Thymus (tissue), 11 donors: ENCODE measurements around the gene SCAF8. TPM values are rescaled to one million over a fixed set of nuclear protein-coding genes. Genes with fewer than 3 reads are reported as not detected.
"Not testable (repeated sequence)": the region's sequence is repeated elsewhere in the genome, so short reads cannot be mapped to it uniquely, and the experiment has no call there.

Experiments
- DNase-seq, 9 donors: peaks; one replicate each; pipeline ENCODE4 v3.0.0-alpha.2; 2013; ENCODE audit warnings: low spot score in 9 of 9, low read depth in 6 of 9, missing footprints in 1 of 9
- H3K27ac ChIP-seq, 2 donors: one replicate each; pipeline ENCODE4 v1.5.1; 2013; ENCODE audit warnings: control low read depth in 1 of 2, low read depth in 1 of 2, low read length in 1 of 2, mild to moderate bottlenecking in 1 of 2, moderate library complexity in 1 of 2
- H3K27me3 ChIP-seq, 2 donors: one replicate each; pipeline ENCODE4 v1.5.1; 2013; ENCODE audit warnings: low read length in 1 of 2; ENCODE audit not compliant: control insufficient read depth in 2 of 2, insufficient read depth in 1 of 2
- H3K36me3 ChIP-seq, 2 donors: one replicate each; pipeline ENCODE4 v1.5.1; 2013; ENCODE audit warnings: low read length in 1 of 2, mild to moderate bottlenecking in 1 of 2, moderate library complexity in 1 of 2; ENCODE audit not compliant: control insufficient read depth in 2 of 2, insufficient read depth in 2 of 2
- H3K4me1 ChIP-seq, 2 donors: one replicate each; pipeline ENCODE4 v1.5.1; 2013; ENCODE audit warnings: low read length in 2 of 2; ENCODE audit not compliant: control insufficient read depth in 2 of 2, insufficient read depth in 2 of 2
- H3K4me3 ChIP-seq, 2 donors: one replicate each; pipeline ENCODE4 v1.5.1; 2013; ENCODE audit warnings: low read length in 2 of 2, control low read depth in 1 of 2, mild to moderate bottlenecking in 1 of 2
- H3K9me3 ChIP-seq, 2 donors: one replicate each; pipeline ENCODE4 v1.5.1; 2013; ENCODE audit warnings: low read length in 1 of 2, mild to moderate bottlenecking in 1 of 2; ENCODE audit not compliant: control insufficient read depth in 2 of 2, insufficient read depth in 1 of 2
- WGBS: extraction: QIAGEN DNeasy Blood & Tissue Kit; methylation state at CpG from one replicate; pipeline ENCODE4 v1.1.7; 2013; 5-methylcytosine and 5-hydroxymethylcytosine counted together
- polyA plus RNA-seq: library from polyadenylated mRNA; stranded (reverse); fragments of 200-250 nt; gene quantifications from one replicate; pipeline ENCODE4 v1.2.3, GENCODE V29; 2013
- total RNA-seq: library from RNA; stranded (reverse); fragments of 120-200 nt; gene quantifications from one replicate; pipeline ENCODE4 v1.2.4, GENCODE V29; 2013
- donor health status: healthy.

SCAF8 gene
- total and polyA plus RNA-seq, 2 donors = 20.8 to 26.4 TPM

- DNase-seq, H3K9me3 ChIP-seq, H3K27me3 ChIP-seq, H3K27ac ChIP-seq, H3K4me3 ChIP-seq, H3K4me1 ChIP-seq: not testable (repeated sequence)
- H3K36me3 ChIP-seq = peaks cover 41 to 92% of the 10 kb centered on the region in 2 donors
- over 99% methylated on average over 3 of the region's 3 CpGs for WGBS
Measured at GRCh38 chr6:154811663-154812062, 78.4 kb downstream of the SCAF8 start.

- Histone ChIP-seq H3K27me3 (no peaks in the 10 kb centered on the region), H3K27ac (no peak overlapping the region), H3K4me1 (no peaks in the 10 kb centered on the region), H3K36me3 (peaks cover 48 to 89% of the 10 kb centered on the region in 2 donors), H3K4me3 (no peak overlapping the region), H3K9me3 (no peaks in the 10 kb centered on the region)
- 96% methylated on average over 7 of the region's 7 CpGs for WGBS
- DNase-seq = no peak
Measured at GRCh38 chr6:154814063-154814462, 80.8 kb downstream of the SCAF8 start.

- Histone ChIP-seq H3K27me3 (no peaks in the 10 kb centered on the region), H3K4me3 (no peak overlapping the region), H3K36me3 (peaks cover 54 to 85% of the 10 kb centered on the region in 2 donors), H3K27ac (no peak overlapping the region), H3K4me1 (no peaks in the 10 kb centered on the region), H3K9me3 (no peaks in the 10 kb centered on the region)
- 88% methylated on average over 5 of the region's 5 CpGs for WGBS
- DNase-seq = no peak
Measured at GRCh38 chr6:154815938-154816820, 83.0 kb downstream of the SCAF8 start.

DNA sequence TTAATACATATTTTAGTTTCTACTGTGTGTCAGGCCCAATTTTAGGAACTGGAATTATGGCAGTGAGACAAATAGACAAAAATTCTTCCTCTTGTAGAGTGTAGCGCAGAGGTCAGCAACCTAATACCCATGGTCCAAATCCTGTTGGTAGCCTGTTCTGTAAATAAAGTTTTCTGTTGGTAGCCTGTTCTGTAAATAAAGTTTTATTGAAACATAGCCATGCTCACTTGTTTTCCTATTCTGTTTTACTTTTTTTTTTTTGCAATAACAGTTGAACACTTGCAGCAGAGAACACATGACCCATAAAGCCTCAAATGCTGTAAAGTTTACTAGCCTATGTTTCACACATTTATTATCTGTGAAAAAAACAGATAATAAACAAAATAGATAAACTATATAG is 87.9 kb downstream of the SCAF8 start:
- Histone ChIP-seq H3K27me3 (no peaks in the 10 kb centered on the region), H3K36me3 (peaks cover 24 to 80% of the 10 kb centered on the region in 2 donors), H3K27ac (no peak overlapping the region), H3K9me3 (no peaks in the 10 kb centered on the region), H3K4me1 (no peaks in the 10 kb centered on the region), H3K4me3 (no peak overlapping the region)
- no peak for DNase-seq
- WGBS = 100% methylated on average over 1 of the region's 1 CpG

GRCh38 chr6:154821638-154822037 is 88.4 kb downstream of the SCAF8 start:
- Histone ChIP-seq H3K27me3 (no peaks in the 10 kb centered on the region), H3K36me3 (peaks cover 20 to 74% of the 10 kb centered on the region in 2 donors), H3K9me3 (no peaks in the 10 kb centered on the region), H3K27ac (no peak overlapping the region), H3K4me1 (no peaks in the 10 kb centered on the region), H3K4me3 (no peak overlapping the region)
- WGBS = 96% methylated on average over 2 of the region's 2 CpGs
- no peak for DNase-seq

GRCh38 chr6:154822947-154823558 is 89.8 kb downstream of the SCAF8 start:
- peaks cover 23 to 74% of the 10 kb centered on the region in 2 donors for H3K36me3 ChIP-seq
- 98% methylated on average over 2 of the region's 2 CpGs for WGBS
- DNase-seq = no peak
- H3K4me1 ChIP-seq = no peaks in the 10 kb centered on the region
- H3K9me3 ChIP-seq = no peaks in the 10 kb centered on the region
- H3K27ac ChIP-seq = no peak overlapping the region
- H3K27me3 ChIP-seq = no peaks in the 10 kb centered on the region
- no peak overlapping the region for H3K4me3 ChIP-seq

GRCh38 chr6:154824076-154824475 is 90.9 kb downstream of the SCAF8 start:
- DNase-seq = no peak

DNA sequence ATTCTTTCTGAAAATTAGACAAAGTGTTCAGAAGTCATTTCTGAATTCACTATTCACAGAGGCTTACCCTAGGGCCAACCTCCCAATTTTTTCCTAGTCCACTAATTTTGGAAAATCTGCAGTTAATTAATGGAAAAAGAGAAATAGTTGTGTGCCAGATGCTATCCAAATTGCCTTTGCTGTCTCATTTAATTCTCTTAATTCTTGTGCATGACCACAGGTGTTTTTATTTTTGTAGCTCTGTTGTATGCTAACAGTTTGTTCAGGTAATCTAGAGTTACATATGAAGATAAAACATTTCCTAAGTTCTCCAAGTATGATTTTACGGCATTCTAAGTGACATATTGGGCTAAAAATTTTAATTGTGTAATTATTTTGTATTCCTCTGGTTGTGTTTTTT is 96.8 kb downstream of the SCAF8 start:
- WGBS = 98% methylated on average over 1 of the region's 1 CpG
- Histone ChIP-seq H3K36me3 (peaks cover 25 to 71% of the 10 kb centered on the region in 2 donors), H3K9me3 (no peaks in the 10 kb centered on the region), H3K4me3 (no peak overlapping the region), H3K27me3 (no peaks in the 10 kb centered on the region), H3K4me1 (no peaks in the 10 kb centered on the region), H3K27ac (no peak overlapping the region)
- no peak for DNase-seq

More at GRCh38 chr6:154824076-154824475, 90.9 kb downstream of the SCAF8 start:
- no peaks in the 10 kb centered on the region for H3K27me3 ChIP-seq
- peaks cover 19 to 74% of the 10 kb centered on the region in 2 donors for H3K36me3 ChIP-seq
- WGBS = 34% methylated on average over 4 of the region's 4 CpGs
- H3K27ac ChIP-seq = no peak overlapping the region
- no peak overlapping the region for H3K4me3 ChIP-seq
- H3K4me1 ChIP-seq = no peaks in the 10 kb centered on the region
- H3K9me3 ChIP-seq = no peaks in the 10 kb centered on the region

GRCh38 chr6:154830771-154831170 is 97.6 kb downstream of the SCAF8 start:
- Histone ChIP-seq H3K27me3 (no peaks in the 10 kb centered on the region), H3K36me3 (peaks cover 25 to 64% of the 10 kb centered on the region in 2 donors), H3K9me3 (no peaks in the 10 kb centered on the region), H3K27ac (no peak overlapping the region), H3K4me3 (no peak overlapping the region), H3K4me1 (no peaks in the 10 kb centered on the region)
- DNase-seq = no peak
- over 99% methylated on average over 4 of the region's 4 CpGs for WGBS
